HL-60/S4 treated with phorbol 12-myristate 13-acetate at 8.2 ng/mL for 4 days and 3 days (cell line): ENCODE measurements around the gene TUT1.

Experiments used
- in situ Hi-C: fragments of 300-500 bp; cut with MboI; formaldehyde crosslinking; loops from 2 replicates; pipeline ENCODE4 v1.15.0; 2022; ENCODE audit warnings: low sequenced_read_pairs

Gene TUT1

DNA sequence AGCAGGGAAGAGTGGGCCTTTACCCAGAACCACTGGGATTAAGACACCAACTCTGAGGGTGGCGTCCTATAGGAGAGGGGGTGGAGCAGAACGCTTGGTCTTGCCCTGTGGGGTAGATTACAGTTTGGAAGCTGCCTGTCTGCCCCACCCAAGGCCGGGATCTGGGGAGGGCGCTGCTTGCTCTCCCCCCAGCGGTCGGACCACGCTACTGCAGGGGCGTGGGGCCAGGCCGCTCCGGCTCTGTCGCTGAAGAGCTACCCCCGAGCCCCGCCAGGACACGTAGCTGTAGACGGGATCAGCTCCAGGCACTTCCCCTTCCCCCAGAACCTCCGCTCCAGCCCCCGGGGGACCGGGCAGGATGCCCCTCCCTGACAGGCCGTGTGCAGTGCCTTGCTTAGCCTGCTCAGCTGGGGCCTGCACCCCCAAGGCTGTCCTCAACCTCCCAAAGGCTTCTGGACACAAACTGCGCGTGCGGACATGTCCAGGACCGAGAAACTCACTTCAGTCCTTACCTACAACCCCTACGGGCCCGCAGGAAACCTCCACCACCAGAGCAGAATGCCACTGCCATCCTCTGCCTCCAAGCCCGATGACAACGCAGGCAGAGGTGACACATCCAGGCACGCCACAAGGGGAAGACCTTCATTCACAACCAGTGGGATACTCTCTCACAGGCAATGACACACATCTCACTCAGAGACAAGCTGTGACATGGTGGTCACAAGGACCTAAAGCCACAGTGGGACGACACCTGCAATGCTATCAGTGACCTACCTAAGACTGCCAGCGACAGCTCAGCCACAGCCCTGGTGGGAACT is 48.4 kb downstream of the TUT1 start:
- in situ Hi-C loops, result no loop called here

DNA sequence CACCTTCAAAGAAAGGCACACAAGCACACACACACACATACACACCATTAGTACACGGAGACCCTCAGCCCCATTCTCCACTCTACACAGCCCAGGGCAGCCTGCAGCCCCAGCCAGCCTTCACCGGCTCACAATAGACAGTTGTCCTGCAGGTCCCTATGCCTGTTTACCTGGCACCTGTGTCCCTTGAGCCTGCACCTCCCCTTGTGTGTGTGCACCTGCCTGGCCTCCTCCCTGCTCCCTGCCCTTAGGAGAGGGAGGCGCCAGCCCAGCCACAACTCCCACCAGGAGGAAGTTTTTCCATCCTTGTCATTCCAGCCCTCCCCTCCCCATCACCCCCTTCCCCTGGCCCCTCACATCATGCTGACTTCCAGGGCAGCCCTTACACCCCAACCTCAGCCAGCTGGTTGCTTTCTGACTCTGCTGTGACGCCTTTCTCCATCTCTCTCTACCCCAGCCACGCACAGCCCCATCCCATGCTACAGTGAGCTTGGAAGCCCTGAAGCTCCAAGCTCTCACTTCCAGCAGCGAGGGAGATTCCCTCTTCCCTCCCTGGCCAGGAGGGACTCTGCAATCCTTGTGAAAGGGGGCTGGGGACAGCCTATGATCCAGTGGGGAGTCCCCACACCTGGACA is 49.1 kb downstream of the TUT1 start:
- in situ Hi-C loops, result no loop called here

DNA sequence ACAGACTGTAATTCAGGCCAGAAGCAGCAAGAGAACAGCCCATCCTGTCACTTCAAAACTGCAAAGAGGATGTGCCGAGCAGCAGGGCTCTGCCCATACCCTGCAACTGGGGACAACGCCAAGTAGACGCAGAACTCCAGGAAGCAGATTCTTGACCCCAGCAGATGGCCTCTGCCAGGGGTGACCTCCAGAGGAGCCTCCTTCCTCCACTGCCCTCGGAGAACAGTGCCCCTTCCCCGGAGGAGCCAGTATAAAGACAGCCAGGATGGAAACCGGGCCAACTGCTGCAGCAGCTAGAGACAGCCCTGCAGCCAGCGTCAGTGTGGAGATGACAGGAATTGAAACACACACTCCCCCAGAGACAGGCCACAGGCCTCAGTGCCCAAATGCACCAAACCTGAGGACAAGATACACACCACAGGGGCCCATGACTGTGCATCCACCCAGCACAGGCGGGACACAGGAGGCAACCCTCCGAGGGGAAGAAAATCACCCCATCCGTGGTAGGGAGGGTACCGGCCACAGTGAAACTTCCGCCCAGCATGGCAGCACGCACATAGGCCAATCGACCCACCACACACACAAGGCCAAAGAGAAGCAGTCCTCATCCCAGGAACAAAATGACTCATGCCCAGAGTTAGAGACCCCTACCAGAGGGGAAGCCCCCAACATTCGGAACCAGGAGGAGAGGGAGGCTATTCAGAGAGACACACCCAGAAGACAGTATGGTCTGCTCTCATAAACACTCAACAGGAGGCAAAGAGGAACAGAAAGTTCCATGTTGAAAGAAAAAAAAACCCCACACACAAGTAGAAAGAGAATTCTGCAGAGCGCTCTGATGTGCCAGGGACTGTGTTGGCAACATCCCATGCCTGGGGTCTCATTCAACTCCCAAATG is 50.3 kb downstream of the TUT1 start:
- in situ Hi-C loops, result no loop called here

DNA sequence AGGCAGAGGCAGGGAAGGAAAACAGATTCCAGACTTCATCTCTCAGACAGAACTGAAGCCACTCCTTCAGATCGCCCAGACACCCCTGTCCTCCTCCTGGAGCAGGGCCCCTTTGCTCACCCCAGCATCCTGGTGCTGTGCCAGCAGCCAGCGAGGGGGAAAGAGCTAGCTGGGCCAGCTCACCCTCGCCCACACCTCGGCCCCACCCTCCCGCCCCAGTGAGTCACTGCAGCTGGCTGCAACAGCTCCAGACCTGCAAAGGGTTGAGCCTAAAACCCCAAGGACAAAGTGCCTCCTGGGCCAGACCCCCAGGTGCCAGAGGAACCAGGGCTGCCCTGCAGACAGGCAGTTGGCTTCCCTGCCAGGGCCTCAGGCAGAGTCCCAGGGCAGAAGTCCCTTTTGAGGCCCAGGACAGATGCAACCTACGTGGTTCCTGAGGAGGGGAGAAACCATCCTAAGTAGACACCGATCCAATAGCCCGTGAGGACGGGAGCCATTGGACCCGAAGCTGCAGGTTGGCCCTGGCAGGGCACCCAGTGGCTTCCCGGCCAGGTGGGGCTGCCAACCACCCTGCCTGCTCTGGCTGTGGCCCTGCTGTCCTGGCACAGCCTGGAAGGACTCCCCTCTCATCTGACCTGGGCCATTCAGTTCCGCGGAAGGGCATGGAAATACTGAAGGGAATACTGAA is 51.9 kb downstream of the TUT1 start:
- in situ Hi-C loops, result no loop called here

DNA sequence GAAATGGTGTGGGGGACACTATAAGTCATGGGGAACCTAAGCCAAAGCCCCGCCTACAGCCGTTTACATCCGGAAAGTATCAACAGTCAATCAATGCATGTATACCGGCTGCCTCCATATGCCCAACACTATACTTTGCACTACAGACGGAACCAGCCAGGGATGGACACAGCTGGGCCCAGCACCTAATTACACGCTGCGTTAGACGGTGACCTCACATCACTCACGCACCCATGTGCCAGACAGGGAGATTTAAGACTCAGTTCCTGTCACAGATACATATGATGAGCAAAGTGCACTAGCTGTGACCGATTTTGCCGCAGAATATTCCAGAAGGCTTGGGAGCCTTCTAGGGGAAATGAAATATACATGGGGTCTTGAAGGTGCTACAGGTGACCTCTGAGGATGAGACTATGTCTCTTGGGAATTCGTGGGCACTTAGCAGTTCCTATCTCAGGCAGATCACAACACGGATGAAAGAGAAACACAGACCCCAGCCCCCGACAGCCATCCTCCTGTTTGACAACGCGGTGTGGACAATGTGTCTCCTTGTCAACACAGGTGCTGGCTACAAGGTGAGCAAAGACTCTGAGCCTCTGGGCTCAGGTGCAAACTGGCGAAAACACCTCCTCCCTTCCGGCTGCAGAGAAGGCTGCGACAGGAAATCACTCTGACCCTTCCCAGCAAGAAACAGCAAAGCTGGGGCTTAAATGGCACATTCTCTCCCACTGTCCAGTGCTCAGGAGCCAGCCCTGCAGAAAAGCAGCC is 52.7 kb downstream of the TUT1 start:
- in situ Hi-C loops, result no loop called here

DNA sequence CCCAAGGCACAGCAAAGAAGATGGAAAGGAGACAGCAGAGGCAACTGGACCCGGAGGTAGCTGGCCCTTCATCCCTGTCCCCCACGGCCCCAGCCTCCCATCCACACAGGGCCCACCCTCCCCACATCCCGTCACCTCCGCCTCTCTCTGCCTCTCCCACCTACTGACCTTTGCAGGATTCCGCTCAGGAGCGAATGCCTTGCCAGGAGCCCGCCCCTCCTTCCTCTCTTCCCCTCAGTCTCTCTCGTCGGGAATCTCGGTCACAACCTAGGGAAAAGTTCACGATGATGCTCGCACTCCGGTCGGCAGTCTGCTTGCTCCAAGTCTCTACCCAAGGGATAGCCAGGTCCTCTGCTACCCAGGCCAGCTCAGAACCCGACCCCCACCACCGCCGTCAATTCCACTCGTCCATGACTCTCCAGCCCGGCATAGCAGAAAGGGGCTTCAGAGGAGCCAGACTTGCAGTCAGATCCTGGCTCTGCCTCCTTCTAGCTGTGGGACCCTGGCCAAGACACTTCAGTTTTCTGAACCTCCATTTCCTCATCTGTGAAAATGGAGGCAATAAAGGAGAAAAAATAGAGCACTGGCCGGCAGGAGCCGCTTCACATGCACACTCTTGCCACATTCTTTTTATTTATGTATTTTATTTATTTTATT is 54.9 kb downstream of the TUT1 start:
- in situ Hi-C loops, result no loop called here

DNA sequence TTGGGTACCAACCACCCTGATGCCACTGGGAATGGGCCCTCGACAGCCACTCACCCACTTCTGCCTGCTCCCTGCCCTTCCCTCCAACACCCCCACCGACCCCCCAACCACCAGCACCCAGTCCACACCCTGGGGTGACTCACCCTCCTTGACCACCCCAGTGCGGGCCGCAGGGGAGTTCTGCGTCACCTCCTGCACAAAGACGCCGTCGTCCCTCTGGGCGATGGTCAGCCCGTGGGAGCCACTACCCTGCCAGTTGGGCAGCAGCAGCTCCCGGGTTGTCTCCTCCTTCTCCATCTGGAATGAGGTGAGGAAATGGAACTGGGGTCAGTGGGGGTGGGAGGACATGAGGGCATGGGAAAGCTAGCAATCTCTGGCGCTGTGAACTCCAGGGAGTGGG is 55.5 kb downstream of the TUT1 start:
- in situ Hi-C loops, result no loop called here

DNA sequence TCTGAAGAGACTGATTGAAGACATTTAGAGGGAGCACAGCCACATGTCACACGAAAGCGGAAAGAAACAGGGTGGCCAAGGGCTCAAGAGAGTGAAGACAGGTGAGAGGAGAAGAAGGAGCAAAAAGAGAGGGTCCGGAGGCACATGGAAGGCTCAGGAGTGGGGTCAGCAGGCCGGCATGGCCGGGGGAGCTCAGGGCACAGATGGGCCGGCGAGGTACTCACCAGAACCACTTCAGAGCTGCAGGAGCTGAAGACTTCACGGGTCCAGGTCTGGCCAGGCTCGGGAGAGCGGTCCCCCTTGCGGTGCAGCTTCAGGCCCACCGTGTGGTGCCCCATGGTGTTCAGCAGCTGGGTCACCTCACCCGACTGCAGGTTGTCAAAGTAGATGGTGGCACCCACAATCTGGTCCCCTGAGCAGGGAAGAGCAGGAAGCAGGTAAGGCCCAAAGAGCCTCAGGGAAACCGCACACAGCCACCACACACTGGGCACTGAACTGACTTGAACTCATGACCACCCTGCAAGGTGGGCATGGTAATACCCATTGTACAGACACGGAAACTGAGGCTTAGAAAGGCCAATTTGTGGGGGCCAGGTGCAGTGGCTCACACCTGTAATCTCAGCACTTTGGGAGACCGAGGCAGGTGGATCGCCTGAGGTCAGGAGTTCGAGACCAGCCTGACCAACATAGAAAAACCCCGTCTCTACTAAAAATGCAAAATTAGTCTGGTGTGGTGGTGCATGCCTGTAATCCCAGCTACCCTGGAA is 56.4 kb downstream of the TUT1 start:
- in situ Hi-C loops, result no loop called here

DNA sequence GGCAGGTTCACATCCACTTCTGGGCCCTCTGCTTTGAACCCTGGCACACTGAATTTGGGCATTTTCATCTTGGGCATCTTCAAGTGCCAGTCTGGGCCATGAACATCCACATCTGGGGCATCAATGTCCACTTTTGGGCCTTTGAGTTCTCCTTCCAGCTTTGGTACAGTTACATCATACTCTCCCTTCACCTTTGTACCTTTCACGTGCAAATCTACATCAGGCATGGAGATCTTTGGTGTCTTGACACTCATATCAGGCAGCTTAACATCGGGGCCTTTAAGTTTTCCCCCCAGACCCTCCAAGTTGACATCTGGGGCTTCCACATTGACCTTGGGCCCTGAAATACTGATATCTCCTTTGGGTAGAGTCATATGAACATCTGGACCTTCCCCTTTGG is 59.2 kb downstream of the TUT1 start:
- in situ Hi-C loops, result no loop called here
